GM21360 (cell line): Measurements from ENCODE around the gene CIAPIN1.

Experiments
- ATAC-seq: cut with Tn5 transposase; IDR thresholded peaks from one replicate; pipeline ENCODE4 v1.9.1; 2021; ENCODE audit warnings: mild to moderate bottlenecking, moderate library complexity; ENCODE audit not compliant: unreplicated experiment

Gene CIAPIN1

DNA sequence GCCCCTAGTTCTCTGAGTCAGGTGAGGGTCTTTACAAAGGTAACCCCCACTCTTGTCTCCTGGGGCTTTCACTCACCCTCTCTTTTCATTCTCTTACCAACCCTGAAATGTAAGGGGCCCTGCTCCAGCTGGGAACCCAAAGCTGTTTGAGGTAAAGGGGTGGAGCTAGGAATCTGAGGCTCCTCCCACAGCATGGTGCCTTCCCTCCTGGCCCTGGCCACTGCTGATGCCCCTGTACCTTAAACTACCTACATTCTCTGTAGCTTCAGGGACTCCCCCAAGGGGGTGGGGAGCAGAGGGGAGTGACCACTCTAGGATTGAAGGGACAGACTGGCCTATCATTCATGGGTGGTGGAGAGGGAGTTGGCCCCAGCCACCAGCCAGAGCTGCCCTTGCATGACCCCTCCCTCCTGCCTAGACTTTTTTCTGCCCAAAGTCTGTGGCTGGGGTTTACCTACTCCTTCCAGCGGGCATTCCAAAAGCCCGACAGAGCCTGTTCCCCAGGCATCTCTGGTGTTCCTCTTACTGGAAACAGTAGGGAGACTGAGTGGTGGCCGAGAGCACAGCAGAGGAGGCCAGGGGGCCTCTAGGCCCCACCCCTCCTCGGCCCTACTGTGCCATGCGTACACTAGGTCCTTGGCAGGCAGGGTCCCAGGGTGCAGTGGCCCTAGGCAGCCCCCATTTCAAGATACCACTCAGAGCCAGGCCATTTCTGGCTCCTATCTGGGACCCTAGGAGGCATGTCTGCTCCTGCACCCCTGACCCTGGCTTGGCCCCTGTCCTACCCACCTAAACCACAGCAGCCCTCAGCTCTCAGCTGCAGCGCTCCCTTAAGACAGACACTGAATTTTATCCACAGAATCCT is 29.6 kb upstream of the CIAPIN1 start:
- no peak for ATAC-seq

DNA sequence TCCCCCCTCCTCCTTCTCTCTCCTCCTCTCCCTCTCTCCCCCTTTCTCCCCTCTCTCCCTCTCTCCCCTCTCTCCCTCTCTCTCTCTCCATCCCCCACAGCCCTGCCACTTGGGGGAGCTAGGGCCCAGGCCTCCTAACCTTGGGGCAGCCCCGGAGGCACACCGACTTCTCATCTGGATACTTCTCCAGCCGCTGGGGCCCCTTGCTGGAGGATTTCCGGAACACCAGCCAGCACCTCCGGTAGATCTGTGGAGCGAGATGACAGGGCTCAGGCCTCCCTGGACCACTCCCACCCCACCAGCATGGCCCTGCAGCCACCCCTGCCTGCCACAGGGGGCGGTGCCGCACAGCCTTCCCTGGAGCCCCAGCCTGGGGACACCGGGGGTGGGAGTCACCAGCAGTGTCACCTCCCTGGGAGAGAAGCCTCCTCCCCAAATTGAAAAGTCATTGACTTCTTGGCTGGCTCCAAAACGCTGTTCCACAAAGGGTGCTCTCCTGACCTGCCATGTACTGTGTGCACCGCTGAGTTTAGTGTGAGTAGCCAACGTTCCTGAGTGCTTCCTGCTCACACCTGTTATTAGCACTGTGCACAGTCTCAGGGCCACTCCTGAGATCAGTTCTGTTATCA is 28.6 kb upstream of the CIAPIN1 start:
- ATAC-seq = peak; percentile 86

DNA sequence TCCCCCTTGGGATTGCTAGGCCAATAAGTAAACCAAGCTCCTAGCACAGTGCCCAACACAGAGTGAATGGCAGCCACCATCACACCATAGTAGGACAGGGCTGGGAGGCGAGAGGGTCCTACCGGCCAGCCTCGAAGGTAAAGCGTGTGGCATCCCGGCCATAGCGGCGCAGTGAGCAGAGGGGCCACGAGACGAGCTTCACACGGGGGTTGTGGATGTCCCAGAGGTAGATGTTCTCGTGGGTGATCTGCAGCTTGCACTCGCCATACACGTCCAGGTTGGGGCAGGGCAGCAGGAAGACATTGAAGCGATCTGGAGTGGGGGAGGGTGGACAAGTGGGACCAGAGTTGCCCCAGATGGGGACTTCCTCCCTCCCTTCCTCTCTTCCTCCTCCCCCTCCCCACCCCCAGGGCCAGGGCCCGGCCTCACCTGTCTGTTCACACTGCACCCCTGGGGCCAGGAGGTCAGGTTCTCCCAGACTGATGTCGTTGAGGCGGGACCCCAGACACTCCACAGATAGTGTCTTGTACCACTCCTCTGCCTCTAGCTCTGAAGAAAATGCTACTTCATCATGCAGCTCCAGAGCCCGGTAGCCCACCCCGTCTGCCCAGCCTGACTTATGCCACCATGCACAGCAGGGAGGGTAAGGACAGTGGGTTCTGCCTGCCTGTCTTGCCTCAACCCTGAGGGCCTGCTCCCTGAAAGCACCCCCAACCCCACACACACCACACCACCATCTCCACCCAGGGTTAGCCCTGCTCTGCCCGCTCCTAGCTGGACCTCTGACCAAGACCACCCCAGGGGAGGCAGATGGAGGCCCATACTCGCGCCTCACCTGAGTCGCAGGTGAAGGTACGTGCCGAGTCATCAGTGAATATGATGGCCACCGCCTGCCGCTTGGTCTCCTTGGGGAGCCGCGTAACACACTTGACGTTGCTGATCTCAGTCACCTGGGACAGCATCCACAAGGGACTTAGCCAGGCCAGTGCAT is 27.8 kb upstream of the CIAPIN1 start:
- ATAC-seq = no peak

DNA sequence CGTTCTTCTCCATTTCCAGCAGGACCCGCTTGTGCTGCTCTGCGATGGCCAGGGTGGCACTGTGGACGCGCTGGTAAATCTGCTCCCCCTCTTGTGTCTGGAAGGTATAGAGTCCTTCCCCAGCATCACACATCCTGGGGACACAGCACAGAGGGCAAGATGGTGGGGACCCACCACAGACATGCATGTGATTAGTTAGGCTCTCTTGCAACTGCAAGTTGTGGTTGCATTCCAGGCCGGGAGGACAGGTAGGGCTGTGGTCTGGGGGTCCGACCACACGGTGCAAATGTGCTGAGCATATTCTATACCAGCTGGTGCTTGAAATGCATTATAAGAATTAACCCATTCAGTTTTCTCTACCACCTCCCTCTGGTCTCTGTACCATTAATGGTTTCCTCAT is 26.7 kb upstream of the CIAPIN1 start:
- no peak for ATAC-seq

DNA sequence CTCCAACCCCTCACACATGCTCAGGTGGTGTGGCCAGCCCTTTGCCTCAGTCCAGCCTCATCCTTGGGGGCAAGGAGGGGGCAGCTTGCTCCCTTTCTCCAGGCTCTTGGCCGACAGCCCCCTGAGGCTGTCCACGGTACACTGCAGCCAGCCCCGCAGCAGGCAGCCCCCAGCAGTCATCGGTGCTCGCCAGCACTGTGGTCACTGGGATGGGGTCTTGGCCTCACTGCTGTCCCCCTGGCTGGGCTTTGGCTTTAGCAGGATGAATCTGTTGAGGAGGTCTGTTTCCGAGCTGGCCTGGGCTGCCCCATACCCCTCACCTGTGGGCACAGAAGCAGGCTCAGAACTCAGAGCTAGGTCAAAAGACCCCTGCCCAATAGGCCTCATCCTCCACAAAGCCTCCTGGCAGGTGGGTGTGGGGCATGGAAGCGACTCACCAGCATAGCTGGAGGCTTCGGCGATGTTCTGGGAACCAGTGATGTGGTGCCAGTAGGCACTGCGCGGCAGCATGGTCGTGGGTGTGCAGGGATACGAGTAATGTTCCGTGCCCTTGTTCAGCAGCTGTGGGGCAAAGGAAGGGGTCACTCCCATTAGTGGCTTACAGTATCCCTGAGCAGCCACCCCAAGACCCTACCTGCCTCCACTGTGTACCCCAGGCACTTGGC is 26.1 kb upstream of the CIAPIN1 start:
- ATAC-seq = no peak

DNA sequence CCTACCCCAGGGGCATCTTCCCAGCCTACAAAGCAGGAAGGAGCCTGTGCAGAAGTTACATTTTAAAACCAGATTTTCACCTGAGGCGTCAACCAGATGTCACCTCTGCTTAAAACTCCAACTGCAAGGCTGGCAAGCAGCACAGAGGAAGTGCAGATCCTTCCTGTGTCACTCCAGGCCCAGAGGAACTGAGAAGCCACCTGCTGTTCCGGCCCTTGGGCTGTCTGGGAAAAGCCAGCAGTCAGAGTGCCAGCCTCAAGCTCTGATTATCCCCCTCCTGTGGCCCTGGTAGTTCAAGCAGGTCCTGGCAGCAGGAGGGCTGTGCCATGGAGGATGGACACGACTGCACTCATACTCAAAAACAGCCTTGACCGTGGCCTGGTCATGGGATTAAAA is 25.5 kb upstream of the CIAPIN1 start:
- no peak for ATAC-seq

DNA sequence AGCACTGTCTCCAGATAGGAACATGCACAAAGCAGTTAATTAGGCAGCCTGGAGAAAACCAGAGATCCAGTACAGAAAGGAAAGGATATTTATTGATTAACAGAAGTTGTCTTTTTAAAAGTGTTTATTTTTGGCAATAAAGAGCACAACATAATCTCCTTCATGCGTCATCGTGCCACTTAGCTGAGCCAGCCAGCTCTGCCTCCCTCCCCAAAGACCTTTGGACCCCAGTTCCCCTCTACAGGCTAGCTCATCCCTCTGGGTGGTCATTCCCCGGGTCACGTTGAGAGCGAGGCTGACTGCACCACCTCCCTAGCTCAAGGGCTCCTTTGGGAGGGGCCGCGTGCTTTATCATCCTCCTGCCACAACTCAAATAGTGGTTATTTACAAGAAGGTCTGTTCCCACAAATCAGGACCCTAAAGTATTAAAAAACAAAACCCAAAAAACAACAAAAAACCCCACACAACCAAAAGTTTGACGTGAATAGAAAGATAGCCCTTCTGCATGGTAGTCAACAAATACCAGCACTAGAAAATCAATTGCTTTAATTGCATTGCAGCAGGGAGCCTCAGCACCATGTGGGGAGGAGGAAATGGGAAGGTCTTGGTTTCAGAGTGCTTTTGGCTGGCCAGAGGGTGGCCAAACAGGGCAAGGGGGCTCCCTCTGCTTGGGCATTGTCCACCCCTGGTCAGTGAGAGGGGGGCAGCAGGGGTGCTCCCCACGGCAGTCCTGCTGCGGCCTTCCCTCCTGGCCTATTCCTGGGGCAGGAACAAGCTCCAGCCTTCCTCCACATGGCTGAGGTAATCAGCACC is 24.9 kb upstream of the CIAPIN1 start:
- no peak for ATAC-seq

DNA sequence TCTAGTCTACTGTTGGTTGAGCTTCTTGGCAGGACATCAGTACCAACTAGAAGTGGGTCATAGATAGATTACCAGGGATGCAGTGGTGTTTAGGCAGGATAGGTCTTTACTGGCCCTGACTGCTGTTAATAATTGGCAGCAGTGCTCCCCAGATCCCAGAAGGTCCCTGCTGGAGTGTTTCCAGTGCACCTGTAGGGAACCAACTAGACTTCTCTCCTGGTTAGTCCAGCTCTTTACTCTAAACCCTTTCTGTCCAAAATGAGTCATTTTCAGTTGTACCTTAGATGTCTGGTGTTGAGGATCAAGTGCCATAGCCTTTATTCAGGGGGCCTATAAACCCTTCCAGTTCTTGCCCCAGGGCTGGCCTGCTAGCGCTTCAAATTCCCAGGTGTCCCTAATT is 24.0 kb upstream of the CIAPIN1 start:
- no peak for ATAC-seq

DNA sequence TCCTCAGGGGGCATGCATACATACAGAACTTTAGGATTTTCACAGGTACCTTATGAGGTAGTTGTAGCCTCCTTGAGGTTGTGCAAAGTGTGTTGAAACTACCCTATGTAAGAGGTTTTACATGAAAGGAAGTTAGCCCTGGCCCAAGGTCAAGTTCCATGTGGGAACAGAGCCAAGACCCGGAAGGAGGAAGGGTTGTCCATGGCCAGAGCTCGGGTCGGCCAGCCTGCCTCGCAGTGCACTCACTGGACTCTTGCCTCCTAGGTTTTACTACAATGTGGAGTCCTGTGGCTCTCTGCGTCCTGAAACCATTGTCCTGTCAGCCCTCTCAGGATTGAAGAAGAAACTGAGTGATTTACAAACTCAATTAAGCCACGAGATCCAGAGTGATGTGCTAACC is 23.5 kb upstream of the CIAPIN1 start:
- no peak for ATAC-seq

DNA sequence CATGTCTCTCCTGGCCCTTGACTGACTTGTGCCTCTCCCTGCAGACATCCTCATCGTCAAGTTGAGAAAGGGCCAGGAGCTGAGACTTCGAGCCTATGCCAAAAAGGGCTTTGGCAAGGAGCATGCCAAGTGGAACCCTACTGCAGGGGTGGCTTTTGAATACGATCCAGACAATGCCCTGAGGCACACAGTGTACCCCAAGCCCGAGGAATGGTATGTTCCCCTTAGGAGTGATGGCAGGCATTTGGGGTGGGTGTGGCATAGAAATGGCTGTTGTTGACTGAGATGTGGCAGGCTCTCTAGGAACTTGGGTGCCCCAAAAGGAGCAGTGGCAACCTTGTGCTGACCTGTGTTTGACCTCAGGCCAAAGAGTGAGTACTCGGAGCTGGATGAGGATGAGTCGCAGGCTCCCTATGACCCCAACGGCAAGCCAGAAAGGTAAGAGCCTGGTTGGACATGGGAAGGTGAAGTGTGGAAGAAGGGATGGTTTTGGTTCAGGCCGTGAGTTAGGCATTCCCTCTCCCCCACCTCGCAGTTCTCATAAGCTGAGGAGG is 22.8 kb upstream of the CIAPIN1 start:
- ATAC-seq = no peak

DNA sequence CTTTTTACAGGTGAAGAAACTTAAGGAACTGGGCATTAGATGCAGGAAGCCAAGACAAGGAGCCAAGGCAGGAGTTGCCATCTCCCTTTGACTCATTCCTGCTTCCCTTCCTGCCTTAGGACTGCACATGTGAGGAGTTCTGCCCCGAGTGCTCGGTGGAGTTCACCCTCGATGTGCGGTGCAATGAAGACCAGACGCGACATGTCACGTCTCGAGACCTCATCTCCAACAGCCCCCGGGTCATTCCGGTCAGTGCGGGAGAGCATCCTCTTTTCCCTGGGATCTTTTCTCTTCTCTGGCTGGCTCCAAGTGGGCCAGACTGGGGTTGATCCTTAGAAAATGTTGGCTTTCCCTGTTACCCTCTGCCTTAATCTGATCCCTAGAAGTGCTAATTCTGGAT is 21.9 kb upstream of the CIAPIN1 start:
- ATAC-seq = no peak

DNA sequence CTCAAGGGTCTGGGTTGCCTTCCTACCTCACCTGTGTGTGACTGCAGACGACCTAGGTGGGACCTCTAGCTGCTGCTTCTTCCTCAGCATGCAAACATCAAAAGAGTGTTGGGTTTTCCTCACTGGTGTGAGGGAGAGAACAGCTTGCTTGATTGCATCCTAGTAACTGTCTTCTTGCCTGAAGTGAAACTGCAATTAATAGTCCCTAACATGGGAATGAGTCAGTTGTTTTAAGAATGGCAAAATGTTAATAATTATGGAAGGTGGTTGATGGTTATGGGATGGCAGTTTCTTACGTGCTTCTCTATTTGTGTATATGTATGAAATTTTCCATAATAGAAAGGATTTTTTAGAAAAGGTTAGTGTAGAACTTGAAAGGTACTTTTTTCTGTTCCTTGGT is 21.2 kb upstream of the CIAPIN1 start:
- ATAC-seq = no peak

DNA sequence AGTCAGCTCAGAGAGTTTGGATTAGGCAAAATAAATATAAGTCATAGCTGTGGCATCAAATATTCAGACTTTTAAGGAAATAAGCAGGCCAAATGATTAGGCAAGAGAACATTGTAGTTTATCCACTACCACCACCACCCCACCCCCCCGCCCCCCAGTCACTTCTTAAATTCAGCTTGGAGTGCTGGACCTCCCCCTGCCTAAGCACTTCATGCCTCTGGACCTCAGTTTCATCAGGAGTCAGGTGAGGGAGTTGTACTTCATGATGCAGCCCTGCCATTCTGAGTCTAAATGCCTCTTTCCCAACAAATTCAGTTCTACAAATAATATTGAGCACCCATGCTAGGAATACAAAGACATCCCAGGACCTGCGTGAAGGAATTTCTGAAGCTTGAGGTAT is 17.3 kb upstream of the CIAPIN1 start:
- ATAC-seq = no peak

DNA sequence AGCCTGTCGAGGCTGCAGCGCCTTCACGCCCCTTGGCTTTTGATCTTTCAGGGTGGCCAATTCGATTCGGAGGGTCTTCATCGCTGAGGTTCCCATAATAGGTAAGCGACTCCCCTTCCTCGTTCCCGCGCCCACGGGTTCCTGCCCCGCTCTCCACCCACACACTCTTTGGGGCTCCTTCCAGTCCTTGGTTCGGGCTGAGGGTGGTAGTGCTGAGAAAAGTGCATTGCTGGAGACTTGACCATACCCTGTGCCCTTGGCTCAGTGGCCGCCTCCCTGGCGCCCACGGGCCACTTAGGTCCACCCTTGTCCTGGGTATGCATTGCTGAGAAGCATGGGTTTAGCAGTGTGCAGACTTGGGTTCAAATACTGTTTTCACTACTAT is 15.8 kb upstream of the CIAPIN1 start:
- ATAC-seq = no peak

DNA sequence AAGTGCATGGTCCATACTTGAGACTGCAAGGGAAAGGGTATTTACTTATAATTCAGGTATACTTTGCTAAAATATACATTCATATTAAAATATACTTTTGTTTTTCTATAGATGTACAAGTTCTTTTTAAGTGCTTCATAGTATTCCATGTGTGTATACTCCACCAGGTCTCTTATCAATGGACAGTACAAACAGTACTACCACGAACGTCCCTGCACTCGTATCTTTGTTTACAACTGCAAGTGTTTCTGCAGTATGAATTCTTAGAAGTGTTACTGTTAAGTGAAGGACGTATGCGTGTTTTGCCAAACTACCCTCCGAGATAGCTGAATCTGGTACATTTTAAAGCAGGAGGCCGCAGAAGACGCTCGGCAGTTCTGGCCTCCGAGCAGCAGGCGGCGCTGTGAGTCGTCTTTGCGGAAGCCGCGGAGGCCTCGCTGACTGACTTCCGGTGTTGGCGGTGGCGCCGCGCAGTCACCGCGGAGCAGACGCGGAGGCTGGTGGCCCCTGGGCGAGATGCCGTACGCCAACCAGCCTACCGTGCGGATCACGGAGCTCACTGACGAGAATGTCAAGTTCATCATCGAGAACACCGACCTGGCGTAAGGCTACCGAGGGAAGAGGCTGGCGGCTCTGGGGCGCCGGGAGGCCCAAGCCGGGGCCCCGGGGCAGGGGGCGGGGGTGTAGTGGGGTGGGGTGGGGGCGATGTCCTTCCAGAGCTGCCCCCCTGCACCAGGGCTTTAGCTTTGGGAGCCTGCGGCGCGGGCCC is 15.2 kb upstream of the CIAPIN1 start, which contains the start of gene POLR2C:
Gene POLR2C, plus strand, starts transcription at position 471 of the 769 bp plus-strand sequence. Its CDS starts 46 bp downstream, at position 517.
- peak; percentile 86 for ATAC-seq

DNA sequence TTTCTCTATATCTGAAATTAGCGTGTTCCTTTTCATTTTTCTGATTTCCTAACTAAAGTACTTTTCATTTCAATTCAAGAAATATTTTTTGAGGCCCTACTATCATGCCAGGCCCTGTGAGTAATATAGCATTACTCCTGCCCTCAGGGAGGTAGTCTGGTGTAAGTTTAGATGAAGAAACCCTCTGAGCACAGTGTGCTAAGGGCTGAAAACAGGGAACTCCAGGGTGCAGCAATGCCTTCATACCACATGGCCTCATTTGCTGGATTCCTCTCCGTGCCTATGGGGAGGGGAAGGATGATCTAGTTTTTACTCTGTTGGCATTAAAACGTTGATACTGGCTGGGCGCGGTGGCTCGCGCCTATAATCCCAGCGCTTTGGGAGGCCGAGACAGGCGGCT is 4.8 kb upstream of the CIAPIN1 start:
- ATAC-seq = no peak

DNA sequence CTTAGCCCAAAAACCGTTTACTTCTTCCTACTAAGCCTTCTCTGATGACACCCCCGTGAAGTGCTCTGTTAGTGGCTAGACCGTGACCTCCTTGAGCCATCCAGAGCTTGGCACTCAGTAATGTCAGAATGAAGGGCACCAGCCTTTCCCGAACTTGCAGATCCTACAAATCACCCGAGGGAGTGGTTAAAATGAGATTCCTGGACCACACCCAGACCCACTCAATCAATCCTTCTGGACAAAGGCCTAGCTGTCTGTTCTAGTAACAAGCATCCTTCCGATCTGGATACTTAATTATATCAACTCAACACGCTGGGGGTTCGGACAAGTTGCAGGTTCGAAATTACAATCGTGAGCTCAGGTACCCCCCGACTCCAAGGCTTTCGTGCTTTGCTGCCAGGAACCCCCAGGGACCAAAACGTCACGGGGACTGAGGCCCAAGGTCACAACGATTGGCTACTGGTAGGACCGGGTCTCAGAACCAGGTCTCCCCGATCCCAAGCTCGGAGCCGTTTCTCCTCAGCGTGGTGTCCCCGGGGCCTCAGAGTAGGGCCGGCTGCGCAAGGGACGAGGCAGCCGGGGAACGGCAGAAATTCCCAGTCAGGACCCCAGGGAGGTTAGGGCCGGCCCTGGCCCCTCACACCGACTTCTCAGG is 527 bp downstream of the CIAPIN1 start:
- ATAC-seq = peak; percentile 33

DNA sequence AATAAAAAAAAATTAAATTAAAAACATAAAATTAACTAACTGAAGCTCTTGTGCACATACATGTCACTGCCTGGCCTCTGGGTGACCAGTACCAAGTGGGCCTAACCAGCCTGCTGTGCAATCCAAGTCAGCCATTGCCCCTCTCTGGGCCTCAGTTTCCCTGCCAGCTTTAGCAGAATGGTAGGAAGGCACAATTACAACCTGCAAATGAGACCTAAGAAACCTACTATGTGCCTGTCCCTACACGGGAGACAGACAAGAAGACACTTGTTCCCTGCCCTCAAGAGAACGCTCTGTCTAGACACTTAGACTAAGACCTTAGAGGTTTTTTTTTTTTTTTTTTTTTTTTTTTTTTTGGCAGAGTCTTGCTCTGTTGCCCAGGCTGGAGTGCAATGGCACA is 1.7 kb downstream of the CIAPIN1 start:
- no peak for ATAC-seq
